GM12878 (cell line): Measurements from ENCODE around the gene YARS1. TPM values are rescaled to one million over a fixed set of nuclear protein-coding genes. Genes with fewer than 3 reads are reported as not detected.

Experiments
- ATF7 ChIP-seq: fragments of 450-650 bp; IDR thresholded peaks from 2 replicates; pipeline ENCODE4 v1.6.1; 2016; ENCODE audit warnings: low read depth, mild to moderate bottlenecking
- BACH1 ChIP-seq: fragments of 450-650 bp; IDR thresholded peaks from 2 replicates; pipeline ENCODE4 v1.6.1; 2017; ENCODE audit warnings: mild to moderate bottlenecking, borderline replicate concordance
- BCL11A ChIP-seq: IDR thresholded peaks from 2 replicates; pipeline ENCODE4 v1.6.1; 2011; ENCODE audit warnings: low read depth, low read length
- CHD2 ChIP-seq: IDR thresholded peaks from 2 replicates; pipeline ENCODE4 v1.6.1; 2011; ENCODE audit warnings: low read depth, low read length, improper control_type of control experiment, borderline replicate concordance
- CREB1 ChIP-seq: IDR thresholded peaks from 2 replicates; pipeline ENCODE4 v1.6.1; 2012; ENCODE audit warnings: low read depth, mild to moderate bottlenecking, inconsistent platforms
- EED ChIP-seq: sonication (generic); IDR thresholded peaks from 2 replicates; pipeline ENCODE4 v1.6.1; 2016; ENCODE audit warnings: antibody characterized with exemption, low read depth
- FOXK2 ChIP-seq: fragments of 450-650 bp; IDR thresholded peaks from 2 replicates; pipeline ENCODE4 v1.6.1; 2017; ENCODE audit warnings: mild to moderate bottlenecking, moderate library complexity
- HDGF ChIP-seq: fragments of 450-650 bp; IDR thresholded peaks from 2 replicates; pipeline ENCODE4 v1.6.1; 2016; ENCODE audit warnings: antibody characterized with exemption
- MTA2 ChIP-seq: fragments of 450-650 bp; IDR thresholded peaks from 2 replicates; pipeline ENCODE4 v1.6.1; 2016; ENCODE audit warnings: low read depth, mild to moderate bottlenecking, moderate library complexity
- MXI1 ChIP-seq: fragments of 150-350 bp; IDR thresholded peaks from 2 replicates; pipeline ENCODE4 v1.6.1; 2011; ENCODE audit warnings: low read depth, mild to moderate bottlenecking, inconsistent platforms, low read length, improper control_type of control experiment
- NBN ChIP-seq: fragments of 450-650 bp; IDR thresholded peaks from 2 replicates; pipeline ENCODE4 v1.6.1; 2016
- NR2C1 ChIP-seq: fragments of 450-650 bp; IDR thresholded peaks from 2 replicates; pipeline ENCODE4 v1.6.1; 2017; ENCODE audit warnings: antibody characterized with exemption, mild to moderate bottlenecking, moderate library complexity
- NRF1 ChIP-seq: conservative IDR thresholded peaks from 2 replicates; pipeline ENCODE4 v1.6.1; 2011; ENCODE audit warnings: mild to moderate bottlenecking, low read depth, low read length, improper control_type of control experiment
- PML ChIP-seq: IDR thresholded peaks from 2 replicates; pipeline ENCODE4 v1.6.1; 2012; ENCODE audit warnings: low read length, inconsistent platforms
- POLR2A ChIP-seq: IDR thresholded peaks from 2 replicates; pipeline ENCODE4 v1.6.1; 2011; ENCODE audit warnings: low read depth, mild to moderate bottlenecking, low read length
- RELA ChIP-seq: fragments of 450-650 bp; IDR thresholded peaks from 2 replicates; pipeline ENCODE4 v1.8.0; 2014; ENCODE audit warnings: borderline replicate concordance; ENCODE audit not compliant: partially characterized antibody
- TAF1 ChIP-seq: IDR thresholded peaks from 2 replicates; pipeline ENCODE4 v1.6.1; 2011; ENCODE audit warnings: mild to moderate bottlenecking, low read depth, low read length, borderline replicate concordance
- ZNF274 ChIP-seq: IDR thresholded peaks from one replicate; pipeline ENCODE4 v1.8.0; 2011; ENCODE audit not compliant: insufficient read length, insufficient read depth
- ZNF592 ChIP-seq: fragments of 450-650 bp; IDR thresholded peaks from 2 replicates; pipeline ENCODE4 v1.6.1; 2017; ENCODE audit warnings: mild to moderate bottlenecking, moderate library complexity
- polyA plus RNA-seq, 11 experiments: library from polyadenylated mRNA; depleted of rRNA in 4 of 11; unstranded in 6 of 11; stranded (reverse) in 5 of 11; fragments of >200 nt; fragmentation: Nextera tagmentation in 4 of 11; fragmentation: Illumina TruSeq in 1 of 11; extraction: Ambion mirVana in 4 of 11; extraction: Trizol in 1 of 11; gene quantifications; 1 replicate in 1 of 11; 2 replicates in 10 of 11; pipeline versions ENCODE4 v1.2.1 to v1.2.3, GENCODE V29; 2011 to 2016; ENCODE audit warnings: inconsistent platforms in 2 of 11, missing spikeins in 2 of 11, low read depth in 1 of 11
- total RNA-seq, 4 experiments: library from RNA; depleted of rRNA in 3 of 4; stranded (reverse); fragments of >200 nt in 3 of 4; fragmentation: Illumina TruSeq in 1 of 4; extraction: Trizol in 1 of 4; gene quantifications; 2 replicates each; pipeline versions ENCODE4 v1.2.1 to v1.2.3, GENCODE V29; 2013 to 2021
- TF ChIP-seq, protein P1 (sequence below): fragments of 450-650 bp; IDR thresholded peaks from 2 replicates; pipeline ENCODE4 v1.6.1; 2016; ENCODE audit warnings: mild to moderate bottlenecking
- TF ChIP-seq, protein P2 (sequence below): IDR thresholded peaks from 2 replicates; pipeline ENCODE4 v1.6.1; 2012; ENCODE audit warnings: improper control_type of control experiment, low read depth, low read length; ENCODE audit not compliant: insufficient replicate concordance

Gene YARS1
- total and polyA plus RNA-seq, 10 of the 15 experiments (the other 5 are each of a cell fraction or from before 2014, with no cell fraction given): 39.9 to 202 (median 136) TPM

DNA sequence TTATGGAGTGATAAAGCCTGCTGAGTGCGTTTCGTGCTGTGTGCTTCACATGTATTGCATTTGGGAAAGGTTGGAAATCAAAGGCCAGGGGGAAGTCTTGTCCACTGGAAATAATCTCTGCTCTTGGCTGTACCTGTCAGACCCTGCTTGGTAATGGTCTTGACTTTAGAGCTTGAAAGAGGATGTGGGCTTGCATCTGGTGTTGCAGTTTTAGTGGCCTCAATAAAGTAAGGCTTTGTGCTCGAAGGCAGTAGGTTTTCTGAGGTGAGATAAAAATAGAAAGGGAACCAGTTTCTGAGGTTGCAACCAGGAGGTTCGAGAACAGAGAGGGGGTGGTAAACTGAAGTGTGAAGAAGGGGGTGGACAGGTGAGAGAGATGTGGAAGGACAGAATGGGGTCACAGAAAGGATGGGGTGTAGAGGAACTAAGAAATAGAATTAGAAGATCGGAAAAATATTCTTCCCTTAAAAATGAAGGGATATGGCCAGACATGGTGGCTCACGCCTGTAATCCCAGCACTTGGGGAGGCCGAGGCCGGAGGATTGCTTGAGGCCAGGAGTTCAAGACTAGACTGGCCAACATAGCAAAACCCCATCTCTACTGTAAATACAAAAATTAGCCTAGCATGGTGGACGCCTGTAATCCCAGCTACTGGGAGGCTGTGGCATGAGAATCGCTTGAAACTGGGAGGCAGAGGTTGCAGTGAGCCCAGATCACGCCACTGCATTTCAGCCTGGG, 1.8 kb upstream of the YARS1 start (continued):
- no peak for TF ChIP-seq ZNF592
- TF ChIP-seq POLR2A: peak; percentile 78
- peak; percentile 89 for TF ChIP-seq CHD2
- TF ChIP-seq HDGF: peak; percentile 85; the same call in 1 of the 2 replicates
- peak; percentile 97 for TF ChIP-seq TAF1
- peak; percentile 41 for TF ChIP-seq CREB1
- peak; percentile 94 for TF ChIP-seq ATF7
- no peak for TF ChIP-seq ZNF274
- TF ChIP-seq RELA: peak; percentile 30
- peak; percentile 99 for TF ChIP-seq NBN
- TF ChIP-seq BCL11A: peak; percentile 82
- peak; percentile 94 for TF ChIP-seq PML
- TF ChIP-seq BACH1: peak; percentile 79; the same call in 1 of the 2 replicates
- TF ChIP-seq FOXK2: no peak
- peak; percentile 98 for TF ChIP-seq MTA2
- TF ChIP-seq MXI1: peak; percentile 62; the same call in 1 of the 2 replicates
- TF ChIP-seq, protein P1, sequence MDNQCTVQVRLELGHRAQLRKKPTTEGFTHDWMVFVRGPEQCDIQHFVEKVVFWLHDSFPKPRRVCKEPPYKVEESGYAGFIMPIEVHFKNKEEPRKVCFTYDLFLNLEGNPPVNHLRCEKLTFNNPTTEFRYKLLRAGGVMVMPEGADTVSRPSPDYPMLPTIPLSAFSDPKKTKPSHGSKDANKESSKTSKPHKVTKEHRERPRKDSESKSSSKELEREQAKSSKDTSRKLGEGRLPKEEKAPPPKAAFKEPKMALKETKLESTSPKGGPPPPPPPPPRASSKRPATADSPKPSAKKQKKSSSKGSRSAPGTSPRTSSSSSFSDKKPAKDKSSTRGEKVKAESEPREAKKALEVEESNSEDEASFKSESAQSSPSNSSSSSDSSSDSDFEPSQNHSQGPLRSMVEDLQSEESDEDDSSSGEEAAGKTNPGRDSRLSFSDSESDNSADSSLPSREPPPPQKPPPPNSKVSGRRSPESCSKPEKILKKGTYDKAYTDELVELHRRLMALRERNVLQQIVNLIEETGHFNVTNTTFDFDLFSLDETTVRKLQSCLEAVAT: peak; percentile 95
- peak; percentile 77 for TF ChIP-seq EED
- TF ChIP-seq NRF1: no peak
- TF ChIP-seq, protein P2, sequence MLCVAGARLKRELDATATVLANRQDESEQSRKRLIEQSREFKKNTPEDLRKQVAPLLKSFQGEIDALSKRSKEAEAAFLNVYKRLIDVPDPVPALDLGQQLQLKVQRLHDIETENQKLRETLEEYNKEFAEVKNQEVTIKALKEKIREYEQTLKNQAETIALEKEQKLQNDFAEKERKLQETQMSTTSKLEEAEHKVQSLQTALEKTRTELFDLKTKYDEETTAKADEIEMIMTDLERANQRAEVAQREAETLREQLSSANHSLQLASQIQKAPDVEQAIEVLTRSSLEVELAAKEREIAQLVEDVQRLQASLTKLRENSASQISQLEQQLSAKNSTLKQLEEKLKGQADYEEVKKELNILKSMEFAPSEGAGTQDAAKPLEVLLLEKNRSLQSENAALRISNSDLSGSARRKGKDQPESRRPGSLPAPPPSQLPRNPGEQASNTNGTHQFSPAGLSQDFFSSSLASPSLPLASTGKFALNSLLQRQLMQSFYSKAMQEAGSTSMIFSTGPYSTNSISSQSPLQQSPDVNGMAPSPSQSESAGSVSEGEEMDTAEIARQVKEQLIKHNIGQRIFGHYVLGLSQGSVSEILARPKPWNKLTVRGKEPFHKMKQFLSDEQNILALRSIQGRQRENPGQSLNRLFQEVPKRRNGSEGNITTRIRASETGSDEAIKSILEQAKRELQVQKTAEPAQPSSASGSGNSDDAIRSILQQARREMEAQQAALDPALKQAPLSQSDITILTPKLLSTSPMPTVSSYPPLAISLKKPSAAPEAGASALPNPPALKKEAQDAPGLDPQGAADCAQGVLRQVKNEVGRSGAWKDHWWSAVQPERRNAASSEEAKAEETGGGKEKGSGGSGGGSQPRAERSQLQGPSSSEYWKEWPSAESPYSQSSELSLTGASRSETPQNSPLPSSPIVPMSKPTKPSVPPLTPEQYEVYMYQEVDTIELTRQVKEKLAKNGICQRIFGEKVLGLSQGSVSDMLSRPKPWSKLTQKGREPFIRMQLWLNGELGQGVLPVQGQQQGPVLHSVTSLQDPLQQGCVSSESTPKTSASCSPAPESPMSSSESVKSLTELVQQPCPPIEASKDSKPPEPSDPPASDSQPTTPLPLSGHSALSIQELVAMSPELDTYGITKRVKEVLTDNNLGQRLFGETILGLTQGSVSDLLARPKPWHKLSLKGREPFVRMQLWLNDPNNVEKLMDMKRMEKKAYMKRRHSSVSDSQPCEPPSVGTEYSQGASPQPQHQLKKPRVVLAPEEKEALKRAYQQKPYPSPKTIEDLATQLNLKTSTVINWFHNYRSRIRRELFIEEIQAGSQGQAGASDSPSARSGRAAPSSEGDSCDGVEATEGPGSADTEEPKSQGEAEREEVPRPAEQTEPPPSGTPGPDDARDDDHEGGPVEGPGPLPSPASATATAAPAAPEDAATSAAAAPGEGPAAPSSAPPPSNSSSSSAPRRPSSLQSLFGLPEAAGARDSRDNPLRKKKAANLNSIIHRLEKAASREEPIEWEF: no peak
- TF ChIP-seq NR2C1: 0 out of 2 replicates have a peak, but pooled peaks have one; percentile 38
